Uterus (tissue), 4 donors: ENCODE results near the gene MFRP. TPM values are rescaled to one million over a fixed set of nuclear protein-coding genes. Genes with fewer than 3 reads are reported as not detected.

Source experiments
- DNase-seq, 2 donors: peaks; one replicate each; pipeline ENCODE4 v3.0.0-alpha.2; 2019 to 2020
- H3K27ac ChIP-seq, 2 donors: fragments of 200-600 bp; sonication (generic); 1 replicate in 1 of 2; 2 replicates in 1 of 2; pipeline ENCODE4 v1.5.1; 2016 to 2018
- H3K27me3 ChIP-seq, 2 donors: fragments of 200-600 bp; sonication (generic); one replicate each; pipeline ENCODE4 v1.5.1; 2018 to 2019; ENCODE audit warnings: control low read depth in 1 of 2
- H3K36me3 ChIP-seq, 2 donors: fragments of 200-600 bp; sonication (generic); one replicate each; pipeline ENCODE4 v1.5.1; 2019; ENCODE audit warnings: control low read depth in 1 of 2
- H3K4me1 ChIP-seq, 2 donors: fragments of 200-600 bp; sonication (generic); one replicate each; pipeline ENCODE4 v1.5.1; 2018 to 2019; ENCODE audit warnings: control low read depth in 1 of 2
- H3K4me3 ChIP-seq, 2 donors: fragments of 200-600 bp; sonication (generic); 1 replicate in 1 of 2; 2 replicates in 1 of 2; pipeline ENCODE4 v1.5.1; 2018 to 2019; ENCODE audit warnings: mild to moderate bottlenecking in 1 of 2
- H3K9me3 ChIP-seq, 2 donors: fragments of 200-600 bp; sonication (generic); one replicate each; pipeline ENCODE4 v1.5.1; 2019; ENCODE audit warnings: control low read depth in 1 of 2
- CTCF ChIP-seq, 4 experiments: fragments of 200-600 bp in 2 of 4; fragments of 450-650 bp in 2 of 4; sonication (generic) in 2 of 4; IDR thresholded peaks; one replicate each; pipeline ENCODE4 v1.5.1; 2016 to 2019; ENCODE audit warnings: antibody characterized with exemption in 4 of 4, mild to moderate bottlenecking in 2 of 4, moderate library complexity in 1 of 4
- POLR2A ChIP-seq, 2 donors: fragments of 450-650 bp; IDR thresholded peaks; one replicate each; pipeline ENCODE4 v1.6.1; 2016; ENCODE audit warnings: antibody characterized with exemption in 2 of 2, mild to moderate bottlenecking in 1 of 2, moderate library complexity in 1 of 2
- intact Hi-C: fragments of 100-400 bp; cut with DNase I; formaldehyde crosslinking; loops from one replicate; pipeline ENCODE4 v1.15.1; 2023; ENCODE audit warnings: low total_unique reads
- microRNA-seq: library from miRNA; unstranded; fragments of <30 nt; microRNA quantifications from one replicate; pipeline ENCODE4, GENCODE V29; 2016; ENCODE audit warnings: borderline microRNAs expressed, borderline replicate concordance
- small RNA-seq: library from RNA; depleted of rRNA; stranded (forward); fragments of <200 nt; gene quantifications from one replicate; pipeline ENCODE3, GENCODE V24; 2016
- total RNA-seq, 4 donors: library from RNA; depleted of rRNA in 3 of 4; stranded (reverse); fragments of >200 nt in 3 of 4; gene quantifications; one replicate each; pipeline versions ENCODE4 v1.1.0 to v1.2.4, GENCODE V29; 2014 to 2023
- donor health status: DM: yes; HTN: yes; CAD: no.

The MFRP gene
- total RNA-seq, 4 donors from 2014 or later: 0.07 to 0.26 TPM; not detected in 2

GRCh38 chr11:119297938-119298337, 48.6 kb downstream of the MFRP start:
- no peaks in the 10 kb centered on the region for H3K27me3 ChIP-seq
- H3K4me3 ChIP-seq: no peak overlapping the region
- TF ChIP-seq POLR2A (IDR thresholded peaks at IDR 0.05) (no peak), CTCF (IDR thresholded peaks at IDR 0.05) (no peak)
- H3K4me1 ChIP-seq: peaks cover 0 to 7% of the 10 kb centered on the region in 2 donors
- H3K36me3 ChIP-seq: no peaks in the 10 kb centered on the region
- H3K9me3 ChIP-seq: no peaks in the 10 kb centered on the region
- peak overlapping the region in 1 of 2 donors; percentile 22 for H3K27ac ChIP-seq
- intact Hi-C loops: no loop called here
- DNase-seq: no peak

GRCh38 chr11:119295178-119295577, 51.3 kb downstream of the MFRP start:
- H3K36me3 ChIP-seq: no peaks in the 10 kb centered on the region
- DNase-seq: no peak

GRCh38 chr11:119293461-119293860, 53.0 kb downstream of the MFRP start:
- intact Hi-C loops: no loop called here
- H3K36me3 ChIP-seq: no peaks in the 10 kb centered on the region
- DNase-seq: no peak

More at GRCh38 chr11:119295178-119295577, 51.3 kb downstream of the MFRP start:
- Histone ChIP-seq H3K27ac (no peak overlapping the region), H3K4me3 (no peak overlapping the region), H3K9me3 (no peaks in the 10 kb centered on the region), H3K27me3 (no peaks in the 10 kb centered on the region), H3K4me1 (peaks cover 0 to 7% of the 10 kb centered on the region in 2 donors)
- intact Hi-C loops: no loop called here
- TF ChIP-seq POLR2A (IDR thresholded peaks at IDR 0.05) (no peak), CTCF (IDR thresholded peaks at IDR 0.05) (no peak)

GRCh38 chr11:119290894-119291497, 55.5 kb downstream of the MFRP start:
- intact Hi-C loops: no loop called here
- TF ChIP-seq POLR2A (IDR thresholded peaks at IDR 0.05) (no peak), CTCF (IDR thresholded peaks at IDR 0.05) (no peak)

More at GRCh38 chr11:119293461-119293860, 53.0 kb downstream of the MFRP start:
- H3K27ac ChIP-seq: no peak overlapping the region
- no peaks in the 10 kb centered on the region for H3K27me3 ChIP-seq
- H3K4me1 ChIP-seq: peaks cover 0 to 6% of the 10 kb centered on the region in 2 donors
- H3K9me3 ChIP-seq: no peaks in the 10 kb centered on the region
- no peak for TF ChIP-seq CTCF (IDR thresholded peaks at IDR 0.05)
- TF ChIP-seq POLR2A (IDR thresholded peaks at IDR 0.05): no peak
- no peak overlapping the region for H3K4me3 ChIP-seq

More at GRCh38 chr11:119290894-119291497, 55.5 kb downstream of the MFRP start:
- Histone ChIP-seq H3K27ac (no peak overlapping the region), H3K9me3 (no peaks in the 10 kb centered on the region), H3K27me3 (no peaks in the 10 kb centered on the region), H3K36me3 (no peaks in the 10 kb centered on the region), H3K4me1 (no peaks in the 10 kb centered on the region), H3K4me3 (no peak overlapping the region)
- DNase-seq: no peak

Small RNAs within 50 kb of the gene (microRNA-seq; reads per million reads assigned to microRNA genes)
- gene MIR6756: not detected

Small RNAs within 50 kb of the gene (small RNA-seq; reads per million reads assigned to genes)
- gene RF01225: not detected
- not detected for gene RNU6-262P

Other genes with a start within 250 kb of the MFRP start
- gene DPAGT1, start 244.9 kb downstream of the MFRP start, total RNA-seq: 10 to 100 TPM in 2 of 4 donors, 1 to 10 TPM in 2; 2.8 to 30.6 (median 16.9) TPM
- gene C2CD2L, start 239.4 kb downstream of the MFRP start, total RNA-seq: 10 to 100 TPM in 1 of 4 donors, 1 to 10 TPM in 3; 1.8 to 14.3 (median 2.7) TPM
- gene HINFP, start 225.1 kb downstream of the MFRP start, total RNA-seq: 10 to 100 TPM; 13.5 to 27.6 (median 15.4) TPM
- 1 to 10 TPM in 1 of 4 donors, under 1 TPM in 1, not detected in 2; 0.55 to 2.7 TPM for gene ABCG4, start 197.7 kb downstream of the MFRP start, total RNA-seq
- gene NLRX1, start 178.0 kb downstream of the MFRP start, total RNA-seq: 10 to 100 TPM in 3 of 4 donors, 1 to 10 TPM in 1; 5.1 to 23.5 (median 16.8) TPM
- under 1 TPM in 2 of 4 donors, not detected in 2; under 0.01 to 0.41 TPM for gene NHERF4, start 161.2 kb downstream of the MFRP start, total RNA-seq
- gene CBL, start 140.4 kb downstream of the MFRP start, total RNA-seq: 10 to 100 TPM in 3 of 4 donors, 1 to 10 TPM in 1; 10.0 to 39.9 (median 13.0) TPM
- 100 to 1,000 TPM; 228 to 564 (median 354) TPM for gene MCAM, start 29.6 kb downstream of the MFRP start, total RNA-seq
- 10 to 100 TPM in 1 of 4 donors, 1 to 10 TPM in 3; 3.3 to 23.1 (median 6.8) TPM for gene RNF26, start 12.2 kb downstream of the MFRP start, total RNA-seq
- gene C1QTNF5, start 5.8 kb downstream of the MFRP start, total RNA-seq: 10 to 100 TPM in 3 of 4 donors, 1 to 10 TPM in 1; 6.5 to 40.2 (median 35.7) TPM
- 10 to 100 TPM in 1 of 4 donors, 1 to 10 TPM in 1, under 1 TPM in 1, not detected in 1; 0.29 to 28.2 (median 2.1) TPM for gene USP2, start 35.0 kb upstream of the MFRP start, total RNA-seq
- 10 to 100 TPM; 10.7 to 88.9 (median 41.3) TPM for gene THY1, start 76.5 kb upstream of the MFRP start, total RNA-seq